IgD-negative memory B cell (primary cell): ENCODE data around the gene ADAP1. TPM values are rescaled to one million over a fixed set of nuclear protein-coding genes. Genes with fewer than 3 reads are reported as not detected.

Source experiments
- H3K27ac Mint-ChIP-seq, 3 donors: one replicate each; pipeline ENCODE4 v1.8.0; 2020 to 2022; ENCODE audit warnings: mild to moderate bottlenecking in 3 of 3, mixed read lengths in 3 of 3, moderate library complexity in 1 of 3
- H3K27me3 Mint-ChIP-seq: one replicate; pipeline ENCODE4 v1.8.0; 2021; ENCODE audit warnings: mixed read lengths
- H3K36me3 Mint-ChIP-seq: one replicate; pipeline ENCODE4 v1.8.0; 2020; ENCODE audit warnings: mild to moderate bottlenecking, mixed read lengths
- H3K4me1 Mint-ChIP-seq, 3 donors: one replicate each; pipeline ENCODE4 v1.8.0; 2020 to 2022; ENCODE audit warnings: mixed read lengths in 3 of 3, mild to moderate bottlenecking in 1 of 3
- H3K4me3 Mint-ChIP-seq, 4 donors: one replicate each; pipeline ENCODE4 v1.8.0; 2020 to 2022; ENCODE audit warnings: mild to moderate bottlenecking in 4 of 4, mixed read lengths in 4 of 4, moderate library complexity in 3 of 4
- H3K9me3 Mint-ChIP-seq, 3 donors: one replicate each; pipeline ENCODE4 v1.8.0; 2020 to 2021; ENCODE audit warnings: mixed read lengths in 3 of 3, mild to moderate bottlenecking in 1 of 3
- polyA plus RNA-seq: library from polyadenylated mRNA; unstranded; fragments of 300-500 nt; fragmentation: Illumina TruSeq; gene quantifications from one replicate; pipeline ENCODE4 v1.2.3, GENCODE V29; 2021

The ADAP1 gene
- polyA plus RNA-seq, 1 donor from 2014 or later = 6.4 TPM

DNA sequence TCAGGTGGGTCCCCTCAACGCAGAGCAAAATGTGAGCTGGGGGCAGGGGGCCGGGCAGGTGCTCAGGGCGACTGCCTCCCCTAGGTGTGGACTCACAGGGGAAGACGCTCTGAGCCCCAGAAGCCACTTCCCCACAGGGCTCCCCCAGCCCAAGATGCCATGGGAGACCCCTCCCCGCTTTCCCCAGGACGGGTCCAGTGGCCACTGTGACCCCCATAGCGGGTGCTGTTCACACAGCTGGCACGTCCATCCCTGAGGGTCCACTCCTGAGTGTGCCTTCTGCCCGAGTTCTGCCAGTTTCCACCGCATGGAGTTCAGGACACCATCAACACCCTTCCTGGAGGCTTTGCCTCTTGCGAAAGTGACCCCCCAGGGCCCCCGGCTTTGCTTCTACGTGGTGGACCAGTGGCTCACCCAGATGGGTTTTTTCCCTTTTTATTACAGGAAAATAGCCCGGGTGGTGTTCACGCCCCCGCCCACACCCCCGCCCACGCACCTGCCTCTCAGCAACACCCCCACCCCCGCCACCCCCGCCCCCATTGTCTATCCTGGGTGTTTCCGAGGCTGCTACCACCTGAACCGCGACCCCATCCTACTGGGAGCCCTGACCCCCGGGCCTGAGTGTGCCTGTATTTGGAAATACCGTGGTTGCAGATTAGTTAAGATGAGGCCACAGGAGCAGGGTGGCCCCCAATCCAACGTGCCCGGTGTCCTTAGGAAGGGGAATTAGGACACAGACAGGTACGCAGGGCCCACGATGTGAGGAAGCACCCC, 32.0 kb downstream of the ADAP1 start:
- Mint-ChIP-seq H3K36me3 (no peaks in the 10 kb centered on the region), H3K9me3 (no peaks in the 10 kb centered on the region), H3K27me3 (peaks cover 2% of the 10 kb centered on the region), H3K27ac (peak overlapping the region; percentile 88 to 92 (median 90)), H3K4me3 (peak overlapping the region; percentile 84 to 97 (median 94)), H3K4me1 (peaks cover 8 to 23% (median 11%) of the 10 kb centered on the region in 3 donors)

DNA sequence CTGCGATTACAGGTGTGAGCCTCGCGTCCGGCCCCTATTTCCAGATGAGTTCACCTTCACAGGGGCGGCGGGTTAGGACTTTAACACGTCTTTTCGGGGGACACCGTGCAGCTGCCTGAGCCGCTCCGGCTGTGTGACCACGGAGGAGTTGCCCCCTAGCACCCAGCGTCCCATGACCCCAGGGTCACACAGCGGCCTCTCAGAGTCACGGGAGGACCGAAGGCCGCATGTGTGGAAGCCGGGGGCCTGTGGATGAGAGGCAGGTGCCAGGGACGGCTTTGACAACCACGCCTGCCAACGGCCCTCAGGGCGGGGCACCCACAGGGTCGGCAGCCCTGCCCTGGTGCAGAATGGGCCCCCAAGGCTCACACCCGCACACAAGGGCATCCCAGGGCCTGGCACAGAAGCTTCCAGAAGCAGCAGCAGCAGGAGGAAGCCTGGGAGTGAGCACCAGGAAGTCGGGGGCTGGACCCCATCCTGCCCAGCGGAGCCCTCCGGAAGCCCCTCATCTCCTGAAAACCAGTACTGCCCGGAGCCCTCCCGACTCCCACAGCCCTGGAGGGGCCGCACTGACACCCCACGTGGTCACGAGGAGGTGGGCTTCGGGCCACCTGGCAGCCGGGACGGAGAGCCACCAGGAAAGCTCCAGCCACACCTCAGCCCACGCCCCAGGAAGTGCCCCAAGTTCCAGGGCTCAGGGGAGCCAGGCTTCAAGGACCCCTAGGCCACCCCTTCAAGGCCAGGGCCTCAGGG, 32.7 kb downstream of the ADAP1 start:
- Mint-ChIP-seq H3K27ac (peak overlapping the region; percentile 2 to 35 (median 31)), H3K9me3 (no peaks in the 10 kb centered on the region), H3K4me1 (peaks cover 6 to 19% (median 11%) of the 10 kb centered on the region in 3 donors), H3K36me3 (no peaks in the 10 kb centered on the region), H3K4me3 (peak overlapping the region in 3 of 4 donors; percentile 66 to 80 (median 68)), H3K27me3 (peaks cover 2% of the 10 kb centered on the region)

DNA sequence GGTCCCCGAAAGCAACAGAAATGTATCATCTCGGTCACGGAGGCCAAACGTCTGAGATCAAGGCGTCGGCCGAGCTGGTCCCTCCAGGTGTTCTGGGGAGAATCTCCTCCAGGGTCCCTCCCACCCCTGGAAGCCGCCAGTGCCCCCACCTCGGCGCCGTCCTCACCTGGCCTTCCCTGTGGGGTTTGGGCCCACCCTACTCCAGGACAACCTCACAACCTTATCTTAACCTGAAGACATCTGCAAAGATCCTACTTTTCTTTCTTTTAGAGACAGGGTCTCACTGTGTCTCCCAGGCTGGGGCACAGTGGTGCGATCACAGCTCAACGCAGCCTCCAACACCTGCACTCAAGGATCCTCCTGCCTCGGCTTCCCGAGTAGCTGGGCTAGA, 33.4 kb downstream of the ADAP1 start:
- Mint-ChIP-seq H3K27me3 (peaks cover 2% of the 10 kb centered on the region), H3K27ac (peak overlapping the region; percentile 2 to 59 (median 35)), H3K9me3 (no peaks in the 10 kb centered on the region), H3K4me3 (peak overlapping the region in 3 of 4 donors; percentile 28 to 78 (median 66)), H3K36me3 (no peaks in the 10 kb centered on the region), H3K4me1 (peaks cover 9 to 19% (median 11%) of the 10 kb centered on the region in 3 donors)

DNA sequence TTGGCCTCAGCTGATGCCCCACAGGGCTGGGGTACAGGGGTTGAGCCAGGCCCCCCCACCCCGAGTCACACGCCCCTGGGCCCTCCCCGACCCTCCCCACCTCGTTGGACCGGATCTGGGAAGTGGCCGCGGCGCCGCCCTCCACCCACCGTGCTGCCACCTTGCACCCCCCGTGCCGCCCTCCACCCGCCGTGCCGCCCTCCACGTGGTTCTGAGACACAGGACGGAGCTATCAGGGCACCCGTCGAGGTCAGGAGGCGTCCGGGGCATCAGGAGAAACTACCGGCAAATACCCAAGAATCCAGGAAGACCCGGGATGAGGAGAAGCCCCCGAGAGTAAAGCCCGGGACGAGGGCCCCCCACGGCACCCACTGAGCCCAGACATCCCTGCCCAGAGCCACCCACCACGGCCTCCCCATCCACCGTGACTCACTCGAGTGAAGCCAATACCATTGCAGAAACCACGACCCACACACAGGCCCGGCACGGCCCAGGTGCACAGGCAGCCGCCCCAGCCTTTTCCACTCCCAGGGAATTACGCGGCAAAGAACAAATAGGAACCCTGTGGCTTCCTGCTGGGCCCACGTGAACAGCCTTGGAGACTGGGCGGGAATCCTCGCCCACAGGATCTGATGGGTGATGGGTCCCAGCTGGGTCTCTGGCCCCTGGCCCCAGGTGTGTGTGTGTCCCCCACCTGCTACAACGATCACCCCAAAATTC, 34.0 kb downstream of the ADAP1 start:
- Mint-ChIP-seq H3K27me3 (peaks cover 2% of the 10 kb centered on the region), H3K9me3 (no peaks in the 10 kb centered on the region), H3K4me3 (peak overlapping the region in 2 of 4 donors; percentile 28 to 78), H3K4me1 (peaks cover 9 to 19% (median 11%) of the 10 kb centered on the region in 3 donors), H3K27ac (peak overlapping the region; percentile 2 to 59 (median 35)), H3K36me3 (no peaks in the 10 kb centered on the region)

DNA sequence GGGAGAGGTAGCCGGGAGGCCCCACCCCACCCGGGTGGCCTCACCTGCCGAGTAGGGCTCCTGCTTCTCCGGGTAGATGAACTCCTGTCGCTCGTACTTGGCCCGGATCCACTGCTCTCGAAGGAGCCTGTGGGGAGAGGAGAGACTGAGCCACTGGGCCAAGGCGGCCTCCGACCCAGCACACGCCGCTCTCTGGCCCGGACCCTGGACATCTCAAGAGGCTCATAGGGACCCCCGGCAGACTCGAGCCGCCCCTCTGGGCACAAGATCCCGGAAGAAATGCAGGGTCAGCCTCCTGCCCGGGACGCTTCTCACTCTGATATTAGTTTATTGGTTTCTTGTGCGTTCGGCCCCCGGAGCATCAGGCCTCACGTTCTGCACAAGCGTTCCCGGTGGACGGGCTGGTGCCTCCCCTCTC, 34.5 kb downstream of the ADAP1 start:
- peaks cover 9 to 19% (median 11%) of the 10 kb centered on the region in 3 donors for H3K4me1 Mint-ChIP-seq
- peaks cover 2% of the 10 kb centered on the region for H3K27me3 Mint-ChIP-seq
- no peaks in the 10 kb centered on the region for H3K9me3 Mint-ChIP-seq
- H3K36me3 Mint-ChIP-seq = no peaks in the 10 kb centered on the region
- H3K27ac Mint-ChIP-seq = no peak overlapping the region
- H3K4me3 Mint-ChIP-seq = no peak overlapping the region

DNA sequence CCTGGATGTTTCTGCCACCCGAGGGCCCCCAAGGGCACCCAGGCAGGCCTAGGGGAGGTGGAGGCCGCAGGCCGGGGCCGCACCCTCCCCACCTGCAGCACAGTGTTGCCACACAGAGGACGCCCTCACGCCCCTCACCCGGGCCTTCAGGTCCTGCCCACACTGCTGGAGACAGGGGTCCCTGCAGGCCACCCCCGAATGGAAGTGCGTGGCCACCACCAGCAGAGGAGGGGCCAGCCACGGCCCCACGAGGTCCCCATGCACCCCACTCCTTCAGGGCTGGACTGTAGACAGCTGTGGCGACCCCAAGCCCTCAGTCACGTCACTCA, 35.4 kb downstream of the ADAP1 start:
- Mint-ChIP-seq H3K36me3 (no peaks in the 10 kb centered on the region), H3K9me3 (no peaks in the 10 kb centered on the region), H3K4me1 (peaks cover 7 to 14% (median 9%) of the 10 kb centered on the region in 3 donors), H3K27me3 (peaks cover 2% of the 10 kb centered on the region), H3K4me3 (no peak overlapping the region), H3K27ac (no peak overlapping the region)

DNA sequence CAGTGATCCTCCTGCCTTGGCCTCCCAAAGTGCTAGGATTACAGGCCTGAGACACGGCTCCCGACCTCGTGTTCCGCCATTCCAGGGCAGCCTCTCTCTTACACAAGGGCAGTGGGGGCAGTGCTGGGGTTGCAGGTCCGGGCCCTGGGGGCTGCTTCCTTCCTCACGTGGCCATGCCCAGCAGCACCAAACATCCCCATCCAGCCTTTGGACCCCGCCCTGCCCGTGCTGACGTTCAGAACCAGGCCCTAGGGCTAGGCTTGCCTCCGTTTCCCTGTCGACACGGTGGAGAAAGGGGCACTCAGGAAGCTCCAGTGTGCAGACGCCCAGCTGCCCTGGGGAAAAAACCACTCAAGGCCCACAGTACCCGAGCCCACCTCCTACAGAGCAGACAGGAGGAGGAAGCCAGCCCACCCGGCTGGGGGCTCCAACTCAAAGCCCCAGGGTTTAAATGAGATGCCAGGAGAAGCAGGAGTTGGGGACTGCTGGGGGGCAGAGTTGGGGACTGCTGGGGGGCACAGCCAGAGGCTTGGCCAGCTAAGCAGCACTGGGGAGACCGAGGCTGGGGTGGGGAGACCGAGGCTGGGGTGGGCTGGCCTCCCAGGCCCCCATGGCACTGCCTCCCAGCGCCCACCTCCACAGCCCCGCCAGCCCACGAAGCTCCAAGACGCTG, 35.9 kb downstream of the ADAP1 start:
- H3K36me3 Mint-ChIP-seq = no peaks in the 10 kb centered on the region
- peaks cover 2% of the 10 kb centered on the region for H3K27me3 Mint-ChIP-seq
- H3K4me3 Mint-ChIP-seq = no peak overlapping the region
- H3K9me3 Mint-ChIP-seq = no peaks in the 10 kb centered on the region
- H3K4me1 Mint-ChIP-seq = peaks cover 7 to 14% (median 9%) of the 10 kb centered on the region in 3 donors
- H3K27ac Mint-ChIP-seq = no peak overlapping the region

DNA sequence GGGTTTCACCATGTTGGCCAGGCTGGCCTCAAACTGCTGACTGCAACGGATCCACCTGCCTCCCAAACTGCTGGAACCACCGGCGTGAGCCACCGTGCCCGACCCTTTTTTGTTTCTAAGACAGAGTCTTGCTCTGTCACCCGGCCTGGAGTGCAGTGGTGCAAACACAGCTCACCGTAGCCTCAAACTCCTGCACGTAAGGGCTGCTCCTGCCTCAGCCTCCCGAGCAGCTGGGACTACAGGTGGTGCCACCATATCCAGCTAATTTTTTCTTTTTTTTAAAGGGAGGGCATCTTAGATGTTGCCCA, 36.4 kb downstream of the ADAP1 start:
- Mint-ChIP-seq H3K36me3 (no peaks in the 10 kb centered on the region), H3K27me3 (peaks cover 2% of the 10 kb centered on the region), H3K9me3 (no peaks in the 10 kb centered on the region), H3K4me3 (no peak overlapping the region), H3K27ac (no peak overlapping the region), H3K4me1 (peaks cover 5 to 10% (median 9%) of the 10 kb centered on the region in 3 donors)

DNA sequence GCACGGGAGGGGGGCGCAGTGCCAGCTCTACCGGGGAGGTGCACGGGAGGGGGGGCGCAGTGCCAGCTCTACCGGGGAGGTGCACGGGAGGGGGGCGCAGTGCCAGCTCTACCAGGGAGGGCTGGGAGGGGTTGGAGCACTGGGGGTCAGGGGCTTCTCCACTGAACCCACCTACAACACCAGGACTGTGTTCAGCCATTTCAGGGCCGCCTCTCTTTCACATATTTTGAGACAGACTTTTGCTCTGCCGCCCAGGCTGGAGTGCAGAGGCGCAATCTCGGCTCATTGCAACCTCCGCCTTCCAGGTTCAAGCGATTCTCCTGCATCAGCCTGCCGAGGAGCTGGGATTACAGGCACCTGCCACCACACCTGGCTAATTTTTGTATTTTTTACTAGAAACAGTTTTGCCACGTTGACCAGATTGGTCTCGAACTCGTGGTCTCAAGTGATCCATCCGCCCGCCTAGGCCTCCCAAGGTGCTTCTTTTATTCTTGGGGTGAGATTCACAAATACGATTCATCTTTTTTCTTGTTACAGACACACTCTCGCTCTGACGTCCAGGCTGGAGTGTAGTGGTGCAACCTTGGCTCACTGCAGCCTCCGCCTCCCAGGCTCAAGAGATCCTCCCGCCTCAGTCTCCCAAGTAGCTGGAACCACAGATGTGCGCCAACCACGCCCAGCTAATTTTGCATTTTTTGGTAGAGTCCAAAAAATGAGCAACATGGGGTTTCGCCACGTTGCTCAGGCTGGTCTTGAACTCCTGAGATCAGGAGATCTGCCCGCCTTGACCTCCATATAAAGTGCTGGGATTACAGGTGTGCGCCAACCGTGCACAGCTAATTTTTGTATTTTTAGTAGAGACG, 37.0 kb downstream of the ADAP1 start:
- peaks cover 2% of the 10 kb centered on the region for H3K27me3 Mint-ChIP-seq

DNA sequence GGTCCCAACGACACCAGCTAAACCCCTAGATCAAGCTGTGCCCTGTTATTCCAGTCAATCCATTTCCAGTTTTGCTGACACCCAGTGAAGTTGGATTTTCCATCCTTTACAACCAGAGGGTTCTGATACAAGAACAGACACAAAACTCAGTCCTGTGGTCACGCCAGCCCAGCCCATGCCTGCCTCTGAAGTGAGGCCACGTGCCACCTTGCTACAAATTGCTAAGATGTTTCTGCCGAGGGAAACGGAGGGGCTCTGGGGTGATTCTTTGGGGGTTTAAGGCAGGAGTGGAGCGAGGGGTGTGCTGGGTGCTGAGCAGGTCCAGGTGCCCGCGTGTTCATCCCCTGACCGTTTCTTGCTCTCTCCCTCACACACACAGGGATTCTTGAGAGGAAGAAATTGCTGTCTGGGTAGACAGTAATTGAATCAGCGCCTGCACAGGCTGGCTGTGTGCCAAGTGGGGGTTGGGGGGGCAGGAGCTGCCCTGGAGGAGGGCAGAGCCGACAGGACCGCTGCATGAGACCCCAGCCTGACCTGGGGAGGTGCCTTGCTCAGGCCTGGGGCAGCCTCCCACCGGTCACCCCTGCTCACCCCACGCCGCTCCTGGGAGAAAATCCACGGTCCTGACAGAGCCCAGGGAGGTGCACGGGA, 38.1 kb downstream of the ADAP1 start:
- Mint-ChIP-seq H3K27me3 (peaks cover 2% of the 10 kb centered on the region), H3K4me1 (peaks cover 4 to 7% (median 5%) of the 10 kb centered on the region in 3 donors), H3K27ac (peak overlapping the region in 2 of 3 donors; percentile 35 to 59), H3K4me3 (peak overlapping the region in 2 of 4 donors; percentile 17 to 28), H3K36me3 (no peaks in the 10 kb centered on the region), H3K9me3 (no peaks in the 10 kb centered on the region)

More for the DNA sequence above, 37.0 kb downstream of the ADAP1 start:
- Mint-ChIP-seq H3K27ac (no peak overlapping the region), H3K36me3 (no peaks in the 10 kb centered on the region), H3K9me3 (no peaks in the 10 kb centered on the region), H3K4me3 (no peak overlapping the region), H3K4me1 (peaks cover 4 to 9% (median 7%) of the 10 kb centered on the region in 3 donors)

DNA sequence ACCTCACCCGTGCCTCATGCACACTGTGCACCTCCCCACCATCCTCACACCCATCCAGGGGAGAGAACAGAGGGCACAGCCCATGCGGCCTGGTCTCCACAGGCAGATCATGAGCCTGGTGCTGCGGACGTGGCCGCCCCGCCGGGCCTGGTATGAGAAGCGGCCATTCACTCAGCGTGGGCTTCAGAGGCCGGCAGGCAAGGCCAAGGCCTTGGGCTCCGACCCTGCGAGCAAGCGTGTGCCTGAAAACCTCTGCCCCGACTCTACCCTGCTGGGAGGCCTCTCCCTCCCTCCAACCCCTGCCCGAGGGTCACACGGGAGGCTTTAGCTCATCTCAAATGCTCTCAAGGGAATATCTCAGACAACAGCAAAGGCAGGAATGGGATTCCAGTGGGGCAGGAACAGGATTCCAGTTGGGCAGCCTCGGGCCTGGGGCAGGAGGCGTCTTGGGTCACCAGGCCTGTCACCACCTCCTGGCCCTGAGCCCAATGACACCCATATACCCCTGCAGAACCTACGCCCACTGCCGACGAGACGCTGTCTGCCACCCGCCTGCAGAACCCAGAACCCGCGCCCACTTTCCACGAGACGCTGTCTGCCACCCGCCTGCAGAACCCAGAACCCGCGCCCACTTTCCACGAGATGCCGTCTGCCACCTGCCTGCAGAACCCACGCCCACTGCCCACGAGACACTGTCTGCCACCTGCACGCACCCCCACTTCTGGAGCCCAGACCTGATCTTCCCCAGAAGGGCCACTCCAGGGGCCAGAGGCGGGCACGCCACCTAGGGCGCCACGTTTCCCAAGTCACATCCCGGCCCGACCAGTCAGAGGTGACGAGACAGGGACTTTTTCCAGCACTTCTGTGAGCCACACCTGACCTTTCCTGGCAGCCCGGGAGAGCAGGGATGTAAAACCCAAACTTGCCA, 38.9 kb downstream of the ADAP1 start:
- H3K9me3 Mint-ChIP-seq = no peaks in the 10 kb centered on the region
- H3K4me1 Mint-ChIP-seq = peaks cover 0 to 5% (median 2%) of the 10 kb centered on the region in 3 donors
- H3K27me3 Mint-ChIP-seq = no peaks in the 10 kb centered on the region
- H3K36me3 Mint-ChIP-seq = no peaks in the 10 kb centered on the region
- peak overlapping the region in 1 of 3 donors; percentile 59 for H3K27ac Mint-ChIP-seq
- H3K4me3 Mint-ChIP-seq = peak overlapping the region in 2 of 4 donors; percentile 17 to 56

DNA sequence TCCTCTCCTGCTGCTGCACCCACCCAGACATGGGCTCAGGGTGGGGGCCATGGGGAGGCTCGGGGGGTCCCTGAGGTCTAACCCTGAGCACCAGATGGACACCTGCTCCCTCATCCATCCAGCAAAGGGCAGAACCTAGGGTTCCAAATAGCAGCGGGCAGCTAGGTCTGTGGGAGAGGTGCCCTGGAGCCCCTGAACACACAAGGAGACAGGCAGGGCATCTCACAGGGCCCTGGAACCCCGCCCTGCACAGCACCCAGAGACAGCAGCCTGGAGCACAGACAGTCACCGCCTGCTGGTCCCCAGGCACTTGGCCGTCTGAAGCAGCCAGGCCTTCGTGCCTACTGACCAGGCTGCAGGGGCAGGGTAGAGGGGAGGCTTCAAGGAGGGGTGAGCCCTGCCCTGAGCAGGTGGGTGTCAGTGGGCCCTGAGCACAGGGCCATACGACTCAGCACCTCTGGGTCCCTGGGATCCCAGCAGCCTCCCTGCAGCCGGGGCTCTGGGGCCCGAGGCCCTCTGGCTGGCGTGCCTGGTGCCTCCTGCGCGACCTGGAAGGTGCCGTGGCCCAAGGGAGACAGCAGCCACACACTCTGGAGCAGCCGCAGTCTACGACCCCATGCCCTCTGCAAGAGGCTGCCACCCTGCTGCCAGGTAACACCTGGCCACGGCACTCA, 39.8 kb downstream of the ADAP1 start:
- peaks cover 5 to 14% (median 11%) of the 10 kb centered on the region in 3 donors for H3K4me1 Mint-ChIP-seq
- H3K9me3 Mint-ChIP-seq = no peaks in the 10 kb centered on the region
- H3K4me3 Mint-ChIP-seq = no peak overlapping the region
- H3K27ac Mint-ChIP-seq = no peak overlapping the region
- no peaks in the 10 kb centered on the region for H3K27me3 Mint-ChIP-seq
- no peaks in the 10 kb centered on the region for H3K36me3 Mint-ChIP-seq
